Islet precursor cell (in vitro differentiated cells): ENCODE results near the gene EPB41L1.

Experiments
- DNase-seq: peaks from one replicate; pipeline ENCODE4 v3.0.0-alpha.2; 2018

Gene EPB41L1

DNA sequence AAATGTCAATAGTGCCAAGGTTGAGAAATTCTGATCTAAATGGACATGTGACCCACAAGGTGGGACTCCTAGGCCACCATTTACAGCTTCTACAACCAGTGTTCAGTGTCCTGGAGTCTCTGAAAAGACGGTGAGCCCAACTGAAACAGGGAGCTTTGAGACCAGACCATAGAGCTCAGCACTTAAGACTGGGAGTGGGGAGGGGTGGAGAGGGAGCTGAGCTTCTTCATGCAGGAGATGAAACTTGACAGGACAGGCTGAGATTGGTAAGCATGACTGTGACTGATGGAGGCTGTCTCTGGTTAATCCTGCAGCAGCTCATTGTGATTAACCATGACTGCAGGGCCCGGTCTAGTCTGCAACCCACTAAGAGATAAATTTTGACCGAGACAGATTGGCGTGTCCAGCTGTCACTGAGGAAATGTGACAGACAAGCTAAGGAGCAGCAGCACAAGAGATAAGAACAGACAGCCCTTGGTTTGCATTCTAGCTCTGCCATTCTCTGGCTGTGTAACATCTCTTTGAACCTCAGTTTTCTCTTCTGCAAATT, 80.3 kb downstream of the EPB41L1 start:
- no peak for DNase-seq

DNA sequence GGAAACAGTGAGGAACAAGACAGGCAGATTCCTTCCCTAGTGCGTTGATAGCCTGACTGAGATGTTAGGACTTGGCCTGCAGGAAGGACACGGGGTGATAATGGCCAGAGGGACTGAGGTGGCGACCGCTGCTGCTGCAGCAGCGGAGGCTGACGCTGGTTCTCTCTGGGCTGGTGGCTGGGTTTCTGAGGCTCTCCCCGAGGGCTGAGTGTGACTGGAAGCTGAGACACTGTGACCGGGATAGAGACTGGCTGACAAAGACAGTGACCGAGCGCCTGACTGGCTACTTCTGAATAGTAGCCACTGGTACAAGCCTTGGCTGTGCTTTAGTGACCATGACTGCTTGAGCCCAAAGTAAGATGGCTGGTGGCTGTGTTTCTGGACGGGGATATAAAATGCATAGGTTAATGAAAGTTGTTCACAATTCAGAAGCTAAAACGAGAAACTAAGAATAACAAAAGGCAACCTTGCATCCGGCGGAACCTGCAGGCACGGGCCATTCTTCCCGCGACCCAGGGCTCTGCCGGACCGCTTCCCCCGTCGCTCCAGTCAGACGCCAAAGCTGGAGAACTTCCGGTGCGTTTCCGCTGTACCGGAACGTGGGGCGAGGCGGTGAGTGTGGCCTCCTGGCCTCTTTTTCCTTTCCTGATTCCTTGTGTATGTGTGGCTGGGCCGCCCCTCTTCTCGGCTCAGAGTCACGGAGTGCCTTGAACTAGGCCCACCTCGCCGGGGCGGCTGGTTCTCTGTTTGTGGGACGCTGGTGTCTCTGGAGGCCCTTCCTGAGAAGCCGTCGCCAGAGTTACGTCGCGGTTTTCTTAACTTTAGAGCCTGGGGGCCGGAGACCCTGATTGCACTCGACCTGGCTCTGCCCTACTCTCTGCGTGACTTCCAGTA, 81.6 kb downstream of the EPB41L1 start, which contains the start of gene AAR2:
AAR2 (plus strand) TSS at position 587 of the 894 bp plus-strand sequence. CDS start 3,391 bp downstream, outside the sequence.
- peak; percentile 87 for DNase-seq

DNA sequence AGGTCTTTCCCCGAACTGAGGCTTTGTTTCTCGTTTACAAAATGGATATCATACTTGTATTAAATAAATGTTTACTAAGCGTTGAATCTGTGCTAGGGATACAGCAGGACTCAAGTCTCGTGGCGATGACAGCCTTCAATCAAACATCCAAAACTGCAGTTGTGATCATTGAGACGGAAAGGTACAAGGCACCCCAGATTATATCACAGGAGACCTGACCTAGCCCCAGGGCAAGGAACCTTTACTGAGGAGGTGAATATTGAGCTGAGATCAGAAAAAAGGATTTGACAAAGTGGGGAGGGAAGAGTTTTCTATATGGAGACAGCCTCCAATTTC, 82.2 kb downstream of the EPB41L1 start:
- DNase-seq, result no peak

DNA sequence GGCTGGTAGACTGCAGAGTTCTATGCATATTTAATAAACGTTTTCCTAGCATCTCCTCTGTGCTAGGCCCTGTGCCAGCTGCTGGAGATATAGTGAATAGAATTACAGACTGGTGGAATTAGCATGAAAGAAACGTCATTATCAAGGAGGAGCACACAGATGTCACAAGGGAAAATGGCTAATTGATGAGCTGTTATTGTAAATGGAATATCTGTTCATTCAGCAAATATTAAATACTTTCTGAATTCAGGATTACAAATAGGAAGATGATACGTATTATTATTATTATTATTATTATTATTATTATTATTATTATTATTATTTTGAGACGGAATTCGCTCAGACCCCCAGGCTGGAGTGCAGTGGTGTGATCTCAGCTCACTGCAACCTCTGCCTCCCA, 82.9 kb downstream of the EPB41L1 start:
- no peak for DNase-seq

DNA sequence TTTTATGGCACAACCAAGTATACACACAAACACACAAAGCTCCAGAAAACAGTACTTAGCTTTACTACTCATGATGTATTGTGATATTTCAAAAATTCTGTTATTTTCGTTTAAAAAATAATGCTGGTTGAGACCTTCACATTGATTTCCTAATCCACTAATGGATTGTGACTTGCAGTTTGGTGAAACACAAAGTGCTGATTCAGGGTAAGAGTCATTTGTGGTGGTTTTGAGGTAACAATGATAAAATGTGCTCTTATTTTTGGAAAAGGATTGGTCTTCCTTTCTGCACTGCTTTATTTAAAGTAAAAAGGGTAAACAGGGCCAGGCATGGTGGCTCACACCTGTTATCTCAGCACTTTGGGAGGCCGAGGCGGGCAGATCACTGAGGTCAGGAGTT, 83.6 kb downstream of the EPB41L1 start:
- no peak for DNase-seq

DNA sequence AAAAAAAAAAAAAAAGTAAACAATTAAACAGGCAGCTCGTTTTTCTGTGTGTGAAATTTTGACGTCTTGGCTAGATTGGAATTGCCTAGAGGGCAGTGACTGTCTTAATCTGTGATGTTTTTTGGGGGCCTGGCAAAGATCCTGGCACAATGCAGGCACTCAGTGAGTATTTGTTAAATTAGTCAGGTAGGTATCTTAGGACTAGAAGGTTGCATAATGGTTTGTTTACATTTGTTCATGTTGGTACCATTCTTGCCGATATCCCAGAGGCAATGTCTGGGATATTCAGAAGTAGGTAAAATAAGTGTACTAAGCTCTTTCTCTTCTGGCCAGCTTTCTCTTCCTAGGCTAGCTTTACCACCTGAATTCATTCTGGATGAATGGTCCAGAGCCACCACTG, 84.2 kb downstream of the EPB41L1 start:
- DNase-seq, result no peak

DNA sequence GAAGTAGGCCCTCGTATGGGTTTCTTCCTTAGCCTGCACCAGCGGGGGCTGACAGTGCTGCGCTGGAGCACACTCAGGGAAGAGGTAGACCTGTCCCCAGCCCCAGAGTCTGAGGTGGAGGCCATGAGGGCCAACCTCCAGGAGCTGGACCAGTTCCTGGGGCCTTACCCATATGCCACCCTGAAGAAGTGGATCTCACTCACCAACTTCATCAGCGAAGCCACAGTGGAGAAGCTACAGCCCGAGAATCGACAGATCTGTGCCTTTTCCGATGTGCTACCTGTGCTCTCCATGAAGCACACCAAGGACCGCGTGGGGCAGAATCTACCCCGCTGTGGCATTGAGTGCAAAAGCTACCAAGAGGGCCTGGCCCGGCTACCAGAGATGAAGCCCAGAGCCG, 85.5 kb downstream of the EPB41L1 start:
- no peak for DNase-seq

DNA sequence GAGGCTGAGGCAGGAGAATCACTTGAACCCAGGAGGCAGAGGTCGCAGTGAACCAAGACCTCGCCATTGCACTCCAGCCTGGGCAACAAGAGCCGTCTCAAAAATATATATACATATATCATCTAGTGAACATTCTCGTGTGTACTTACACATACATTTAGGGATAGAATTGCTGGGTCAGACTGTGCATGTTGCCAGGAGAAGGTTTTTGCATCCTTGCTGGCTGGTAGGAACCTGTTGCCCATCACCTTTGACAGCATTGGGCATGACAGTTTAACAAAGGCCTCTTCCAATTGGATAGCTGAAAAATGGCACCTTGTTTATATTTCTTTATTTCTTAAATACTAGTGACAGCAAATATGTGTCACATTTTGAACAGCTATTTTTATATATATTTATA, 87.1 kb downstream of the EPB41L1 start:
- DNase-seq, result no peak

DNA sequence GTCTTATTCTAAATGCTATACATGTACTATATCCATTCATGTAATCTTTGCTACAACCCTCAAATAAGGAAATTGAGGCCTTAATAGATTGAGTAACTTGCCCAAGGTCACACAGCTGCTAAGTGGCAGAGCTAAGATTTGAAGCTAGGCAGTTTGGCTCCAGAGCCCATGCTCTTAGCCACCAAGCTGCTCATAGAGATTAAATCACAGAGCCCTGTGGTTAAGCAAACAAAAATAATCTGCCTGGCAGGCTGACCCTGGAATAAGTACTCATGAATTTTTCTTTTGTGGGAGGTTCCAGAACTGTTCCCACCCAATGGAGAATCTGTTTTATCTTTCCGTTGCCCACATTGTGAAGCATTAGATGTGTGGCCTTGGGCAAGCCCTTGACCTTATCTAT, 89.2 kb downstream of the EPB41L1 start:
- no peak for DNase-seq

DNA sequence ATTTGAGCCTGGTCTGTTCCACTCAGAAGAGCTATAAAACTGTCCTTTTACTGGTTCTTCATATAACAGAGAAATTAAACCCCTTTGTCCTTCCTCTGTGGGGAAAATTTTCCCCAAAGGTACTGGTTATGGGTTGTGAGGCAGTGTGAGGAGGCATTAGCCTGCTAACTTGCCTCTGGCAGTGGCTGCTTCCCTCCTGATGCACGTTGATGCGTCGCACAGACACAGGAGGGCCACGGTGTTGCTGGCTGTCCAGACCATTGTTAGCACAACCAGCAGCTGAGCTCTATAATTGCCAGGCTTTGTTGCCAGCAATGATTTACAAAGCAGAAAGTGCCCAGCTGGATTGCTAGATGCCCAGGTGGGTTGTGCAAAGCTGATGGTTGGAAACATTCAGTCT, 91.9 kb downstream of the EPB41L1 start:
- DNase-seq, result peak; percentile 51

DNA sequence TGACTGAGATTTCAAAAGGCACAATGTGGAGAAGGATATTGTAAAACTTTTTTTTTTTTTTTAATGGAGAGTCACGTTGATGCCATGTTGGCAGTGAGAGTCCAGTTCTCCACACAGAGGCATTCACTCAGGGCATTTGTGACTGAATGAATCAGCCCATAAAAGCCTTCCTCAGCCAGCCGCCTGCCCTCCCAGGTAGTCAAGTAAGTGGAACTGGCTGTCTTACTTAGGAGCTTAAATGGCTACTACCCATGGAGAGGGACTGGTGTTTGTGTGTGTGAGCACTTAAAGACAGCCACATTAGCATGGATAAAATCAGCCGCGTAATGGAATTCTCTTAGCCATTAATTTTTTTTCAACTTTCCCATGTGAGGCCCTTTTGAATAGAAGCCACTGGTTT, 94.3 kb downstream of the EPB41L1 start:
- DNase-seq, result peak; percentile 71

DNA sequence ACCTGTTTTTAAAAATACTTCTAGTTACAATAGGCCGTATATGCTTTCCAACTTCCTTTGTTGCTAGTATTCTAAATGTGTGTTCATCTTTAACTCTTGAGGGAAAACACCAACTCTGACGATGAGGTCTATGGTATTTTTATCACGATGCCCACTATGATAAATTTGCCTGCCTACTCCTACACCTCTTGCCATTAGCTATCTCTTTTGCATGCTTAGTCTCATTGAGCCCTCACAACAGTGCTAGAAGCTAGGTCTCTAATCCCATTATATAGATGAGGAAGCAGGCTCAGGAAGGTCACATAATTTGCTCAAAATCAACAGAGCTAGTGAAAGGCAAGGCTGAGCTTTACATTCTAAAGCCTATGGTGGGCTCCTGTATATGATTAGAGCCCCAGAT, 94.9 kb downstream of the EPB41L1 start:
- no peak for DNase-seq

DNA sequence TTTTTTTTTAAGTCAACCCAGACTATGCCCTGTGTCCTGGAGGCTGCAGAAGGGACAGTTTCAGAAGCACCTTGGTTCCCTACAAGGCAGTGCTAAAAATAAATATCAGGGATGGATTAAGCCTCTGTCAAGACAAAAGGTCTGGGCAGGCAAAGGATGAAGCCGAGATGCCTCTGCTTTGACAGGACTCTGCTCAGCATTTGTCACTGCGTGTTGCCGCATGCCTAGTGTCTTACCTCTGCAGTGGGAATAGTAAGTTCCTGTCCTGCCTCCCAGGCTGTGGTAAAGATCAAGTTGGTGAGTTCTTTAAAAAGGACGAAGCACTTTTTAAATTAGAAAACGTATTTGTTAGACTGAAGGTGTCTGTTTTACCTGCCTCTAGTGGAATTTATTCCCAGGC, 96.9 kb downstream of the EPB41L1 start:
- DNase-seq, result no peak

DNA sequence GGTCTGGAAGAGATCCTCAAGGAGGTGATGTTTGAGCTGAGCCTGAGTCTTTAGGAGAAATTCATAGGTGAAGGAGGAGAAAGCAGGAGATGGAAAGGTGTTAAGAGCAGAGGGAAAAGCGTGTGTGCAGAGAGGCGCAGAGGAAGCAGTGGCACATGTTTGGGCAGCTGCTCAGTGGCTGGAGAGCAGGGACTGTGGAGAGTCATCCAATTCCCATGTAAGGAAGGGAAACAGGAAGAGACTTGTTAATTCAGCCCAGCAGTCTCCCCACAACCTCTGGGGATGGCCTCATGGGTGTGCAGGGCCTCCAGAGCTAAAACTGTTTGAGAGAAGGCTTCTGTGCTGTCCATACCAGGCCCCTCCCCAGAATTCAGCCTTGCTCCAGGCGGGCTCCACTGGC, 98.0 kb downstream of the EPB41L1 start:
- no peak for DNase-seq

DNA sequence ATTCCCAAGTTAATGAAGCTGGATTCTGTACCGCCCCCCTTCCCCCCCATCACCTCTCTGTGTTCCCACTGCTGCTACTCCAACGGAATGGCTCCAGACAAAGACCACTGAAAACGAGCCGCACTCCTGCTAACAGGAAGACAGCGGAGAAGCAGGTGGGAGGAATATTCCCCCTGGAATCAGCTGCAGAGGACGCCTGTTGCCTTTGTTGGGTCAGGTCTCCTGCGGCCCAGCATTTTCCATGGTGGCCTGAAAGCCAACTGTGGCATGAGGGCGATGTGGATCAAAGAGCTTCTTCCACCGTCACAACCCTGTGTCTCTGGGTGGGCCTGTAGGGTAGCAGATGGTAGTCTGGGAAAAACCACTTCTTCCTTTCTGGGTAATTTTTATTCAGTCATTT, 98.5 kb downstream of the EPB41L1 start:
- DNase-seq, result no peak

DNA sequence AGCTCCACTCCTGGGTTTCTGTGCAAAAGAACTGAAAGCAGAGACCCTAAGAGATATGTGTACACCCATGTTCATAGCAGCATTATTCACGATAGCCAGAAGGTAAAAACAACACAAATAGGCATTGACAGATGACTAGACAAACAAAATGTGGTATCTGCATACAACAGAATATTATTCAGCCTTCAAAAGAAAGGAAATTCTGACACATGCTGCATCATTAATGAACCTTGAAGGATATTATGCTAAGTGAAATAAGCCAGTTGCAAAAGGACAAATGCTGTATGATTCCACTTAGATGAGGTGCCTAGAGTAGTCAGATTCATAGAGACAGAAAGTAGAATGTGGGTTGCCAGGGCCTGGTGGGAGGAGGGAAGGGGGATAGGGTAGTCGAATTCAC, 99.5 kb downstream of the EPB41L1 start:
- DNase-seq, result no peak

DNA sequence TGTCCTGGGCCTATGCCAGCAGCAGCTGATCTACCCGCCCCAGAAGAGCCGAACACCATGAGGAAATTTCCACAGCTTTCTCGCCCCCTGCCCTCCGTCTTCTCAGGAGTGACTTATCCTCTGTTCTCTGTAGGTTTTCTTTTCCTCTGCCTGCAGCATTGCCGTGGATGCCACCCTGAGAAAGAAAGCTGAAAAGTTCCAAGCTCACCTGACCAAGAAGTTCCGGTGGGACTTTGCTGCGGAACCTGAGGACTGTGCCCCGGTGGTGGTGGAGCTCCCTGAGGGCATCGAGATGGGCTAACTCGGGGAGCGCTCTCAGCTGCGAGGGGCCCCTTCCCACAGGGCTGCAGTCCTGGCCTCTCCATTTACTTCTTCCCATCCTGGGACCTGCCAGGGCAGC, 100.9 kb downstream of the EPB41L1 start:
- no peak for DNase-seq

DNA sequence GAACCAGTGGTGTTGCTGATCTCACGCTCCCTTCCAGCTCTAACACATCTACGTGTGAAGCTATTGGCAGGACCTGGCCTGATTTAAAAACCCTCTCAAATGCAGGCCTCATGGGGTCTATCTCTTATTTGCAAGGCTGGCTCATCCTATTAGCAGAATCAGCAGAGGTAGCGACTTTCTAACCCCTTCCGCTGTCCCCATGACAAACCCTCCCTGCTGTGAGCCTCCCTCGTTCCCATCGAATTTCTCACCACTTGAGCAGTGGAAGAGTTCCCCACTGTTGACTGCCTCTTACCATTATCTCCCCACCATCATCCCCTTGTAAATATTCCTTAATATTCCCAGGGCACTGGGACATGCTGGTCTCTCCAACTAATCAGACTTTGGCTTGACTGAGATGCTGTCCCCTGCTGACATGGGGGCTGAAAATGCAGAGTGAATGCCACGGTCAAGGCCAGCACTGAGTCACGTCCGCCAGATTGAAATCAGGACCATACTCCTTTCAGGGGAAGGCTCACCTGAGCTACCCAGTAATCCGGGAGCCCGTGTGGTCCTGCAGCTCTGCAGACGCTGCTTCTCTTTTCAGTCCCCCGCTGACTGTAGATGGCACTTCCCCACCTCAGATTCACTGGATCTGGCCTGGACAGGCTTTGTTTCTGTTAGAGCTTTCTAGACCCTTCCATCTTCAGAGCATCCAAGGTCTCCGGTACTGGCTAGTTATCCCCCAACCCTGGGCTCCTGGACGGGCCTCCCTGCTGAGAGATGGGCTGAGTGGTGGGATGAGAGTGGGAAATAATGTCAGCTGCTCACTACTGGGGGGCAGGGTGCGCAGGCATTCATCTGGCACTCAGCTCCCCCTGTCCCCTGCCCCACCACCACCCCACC, 104.9 kb downstream of the EPB41L1 start:
- peak; percentile 52 for DNase-seq

DNA sequence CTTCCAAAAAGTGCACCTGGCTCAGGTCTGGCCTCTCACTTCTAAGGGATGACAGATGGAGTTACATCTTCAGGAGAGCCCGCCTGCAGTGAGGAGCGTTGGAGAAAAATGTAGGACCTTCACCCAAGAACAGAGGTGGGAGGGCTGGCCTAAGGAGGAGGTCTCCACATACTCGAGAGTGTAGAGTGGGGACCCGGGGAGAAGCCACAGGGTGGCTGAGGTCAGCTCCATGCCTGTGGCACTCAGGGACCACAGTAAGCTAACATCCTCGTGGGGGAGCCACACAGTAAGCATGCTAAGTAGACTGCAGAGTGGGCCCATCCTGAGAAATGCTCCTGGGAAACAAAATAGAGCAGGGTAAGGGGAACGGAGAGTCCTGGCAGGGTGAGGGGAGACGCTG, 105.8 kb downstream of the EPB41L1 start:
- no peak for DNase-seq

DNA sequence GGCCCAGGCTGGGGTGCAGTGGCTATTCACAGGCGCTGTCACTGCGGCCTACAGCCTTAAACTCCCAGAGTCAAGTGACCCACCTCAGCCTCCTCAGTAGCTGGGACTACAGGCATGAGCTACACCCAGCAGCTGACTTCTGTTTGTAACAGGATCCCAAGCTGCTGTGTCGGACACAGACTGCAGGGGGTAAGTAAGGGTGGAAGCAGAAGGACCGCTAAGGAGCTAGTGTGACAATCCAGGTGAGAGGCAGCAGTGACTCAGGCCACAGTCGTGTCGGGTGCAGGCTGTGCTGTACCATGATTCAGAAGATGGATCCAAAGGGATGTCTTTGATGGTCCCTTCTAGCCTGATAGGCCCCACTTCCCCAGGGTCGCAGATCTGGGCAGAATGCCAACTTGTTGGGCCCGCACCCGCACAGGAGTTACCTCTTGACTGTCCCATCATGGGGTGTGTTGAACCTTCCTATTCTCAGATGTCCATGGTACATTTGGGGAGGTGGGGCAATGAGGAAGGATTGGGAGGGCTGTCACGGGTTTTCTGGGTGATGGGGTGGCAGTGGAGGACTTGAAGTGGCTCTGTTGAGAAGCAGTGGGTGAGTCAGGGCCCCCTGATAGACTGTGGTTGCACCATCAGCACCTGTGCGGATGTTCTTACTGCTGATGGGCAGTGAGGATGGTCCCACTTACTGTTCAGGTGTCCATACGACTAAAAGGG, 107.0 kb downstream of the EPB41L1 start:
- DNase-seq, result peak; percentile 48

DNA sequence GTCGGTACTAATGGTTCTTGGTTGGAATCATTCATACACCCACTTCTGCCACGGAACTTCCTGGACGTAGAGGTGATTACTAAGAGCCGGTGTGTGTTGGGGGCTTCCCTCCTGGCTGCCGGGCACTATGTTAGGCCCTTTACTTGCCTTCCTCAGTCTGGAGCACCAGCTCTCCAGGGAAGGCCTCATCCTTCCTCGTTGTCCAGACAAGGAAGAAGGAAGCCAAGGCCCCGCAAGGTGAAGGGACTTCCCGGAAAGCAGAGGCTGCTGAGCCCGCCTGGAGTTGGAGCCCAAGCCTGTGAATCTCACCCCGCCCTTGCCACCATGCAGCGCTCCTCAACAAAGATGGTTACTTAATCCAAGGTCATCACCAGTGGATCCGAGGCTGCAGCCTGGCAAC, 107.9 kb downstream of the EPB41L1 start:
- DNase-seq, result no peak

DNA sequence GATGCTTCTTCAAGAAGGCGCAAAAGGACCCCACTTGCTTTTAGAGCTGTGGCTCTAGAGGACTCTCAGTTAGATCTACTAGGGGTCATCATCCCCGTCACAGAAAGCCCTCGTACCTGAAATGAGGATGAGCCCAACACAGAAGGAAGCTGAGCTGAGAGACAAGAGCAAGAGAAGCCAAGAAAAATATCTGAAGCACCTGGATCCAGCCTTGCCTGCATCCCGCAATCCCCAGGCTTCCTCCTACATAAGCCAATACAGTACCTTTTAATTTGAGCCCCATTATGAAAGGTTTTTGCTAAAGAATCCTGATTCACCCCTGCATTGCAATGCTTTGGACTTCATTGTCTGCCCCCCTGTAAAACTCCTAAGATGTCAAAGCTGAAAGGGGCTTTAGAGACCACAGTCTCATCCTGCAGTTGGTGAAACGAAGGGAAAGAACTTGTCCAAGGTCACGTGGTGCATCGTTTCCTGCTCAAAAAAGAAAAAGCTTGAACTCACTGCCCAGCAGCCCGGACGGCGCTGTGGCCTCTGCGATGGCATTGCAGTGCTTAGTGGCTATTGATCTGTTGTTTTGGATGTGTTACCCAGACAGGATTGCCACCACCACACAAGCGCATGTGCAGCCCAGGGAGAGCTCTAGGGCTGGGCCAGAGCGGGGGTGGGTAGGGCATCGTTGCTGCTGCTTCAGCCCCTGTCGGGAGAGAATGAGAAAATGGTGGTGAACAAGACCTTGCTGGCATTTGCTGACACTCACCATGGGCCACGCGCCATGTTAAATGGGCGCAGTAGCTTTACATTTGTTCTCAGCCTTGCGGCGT, 110.1 kb downstream of the EPB41L1 start:
- DNase-seq, result peak; percentile 47
